HK-2 (cell line): Measurements from ENCODE around the gene NUAK1.
A peak's percentile ranks its signal among the peaks of the same experiment; 100 is the strongest.

Experiments used
- DNase-seq: peaks from one replicate; pipeline ENCODE4 v3.0.0-alpha.2; 2018; ENCODE audit not compliant: unreplicated experiment

Gene NUAK1

DNA sequence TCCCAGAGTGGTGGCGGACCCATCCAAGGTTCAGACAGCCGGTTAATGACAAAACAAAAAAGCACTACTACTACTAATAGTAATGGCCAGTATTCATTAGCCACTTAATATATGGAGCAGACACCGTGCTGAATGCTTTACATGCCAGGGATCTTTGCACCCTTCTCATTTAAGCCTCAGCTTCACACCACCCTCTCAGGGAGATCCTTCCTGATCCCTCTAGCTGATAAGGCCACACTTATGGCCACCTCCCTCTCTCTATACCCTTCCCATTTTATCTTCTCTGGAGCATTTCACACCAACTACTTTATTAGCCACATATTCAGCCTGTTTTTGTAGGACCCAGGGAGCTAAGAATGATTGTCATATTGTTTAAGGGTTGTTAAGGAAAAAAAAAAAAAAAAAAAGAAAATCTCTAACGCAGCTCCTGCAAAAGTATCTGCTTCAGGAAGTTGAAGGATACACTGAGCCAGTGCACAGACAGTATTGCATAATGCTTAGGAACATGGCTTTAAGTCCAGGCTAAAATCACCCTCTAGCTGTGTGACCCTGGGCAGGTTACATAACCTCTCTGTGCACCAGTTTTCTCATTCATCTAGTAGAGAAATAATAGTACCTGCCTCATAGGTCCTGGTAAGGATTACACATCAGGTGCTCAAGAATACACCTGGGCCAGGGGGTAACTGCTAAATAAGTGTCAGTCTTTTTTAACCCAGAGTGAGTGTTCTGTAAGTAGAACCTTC is 29.4 kb downstream of the NUAK1 start:
- no peak for DNase-seq

DNA sequence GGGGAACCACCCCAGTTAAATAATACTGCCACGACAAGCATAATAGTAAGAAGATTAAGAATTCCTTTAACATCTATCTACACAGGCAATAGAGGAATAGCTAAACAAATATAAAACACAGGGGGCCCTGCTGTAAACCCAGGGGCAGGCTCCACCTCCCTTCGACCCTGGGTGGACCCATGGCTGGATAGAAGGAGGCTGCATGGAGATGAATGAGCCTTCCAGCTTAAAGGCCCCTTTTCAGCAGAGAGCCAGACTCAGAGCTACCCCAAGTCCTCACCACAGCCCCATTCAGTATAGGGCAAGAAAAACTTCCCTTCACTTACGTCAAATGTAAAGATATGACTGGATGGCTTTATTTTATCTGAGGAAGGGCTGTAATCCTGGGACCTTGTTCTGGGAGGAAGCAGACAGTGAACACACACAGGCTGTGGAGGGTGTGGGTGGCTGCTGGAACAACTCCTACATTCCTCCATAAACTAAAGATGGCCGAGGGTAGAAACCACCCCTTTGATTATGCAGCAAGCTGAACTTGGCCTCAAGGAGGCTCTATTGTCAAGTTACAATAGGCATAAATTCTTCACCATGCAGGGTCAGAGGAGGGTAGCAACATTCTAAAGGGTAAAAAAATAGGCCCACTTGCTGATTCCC is 30.4 kb downstream of the NUAK1 start:
- no peak for DNase-seq

DNA sequence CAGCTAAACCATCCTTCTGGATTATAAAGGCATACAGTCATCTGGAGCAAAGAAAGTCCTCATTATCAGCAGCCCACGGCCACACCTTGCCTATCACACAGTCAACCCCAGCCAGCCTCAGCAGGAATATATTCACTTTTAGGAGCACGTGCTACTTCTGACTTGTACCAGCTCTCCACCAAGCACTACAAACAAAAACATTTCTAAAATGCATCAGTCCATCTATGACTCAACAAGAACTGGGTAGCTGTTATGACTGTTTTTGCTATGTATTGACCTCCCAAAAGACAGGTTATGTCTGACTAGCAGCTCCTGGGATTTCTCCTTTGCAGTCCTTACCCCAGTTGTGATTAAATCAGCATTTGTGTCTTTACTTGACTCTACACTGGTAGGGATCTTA is 31.2 kb downstream of the NUAK1 start:
- no peak for DNase-seq

DNA sequence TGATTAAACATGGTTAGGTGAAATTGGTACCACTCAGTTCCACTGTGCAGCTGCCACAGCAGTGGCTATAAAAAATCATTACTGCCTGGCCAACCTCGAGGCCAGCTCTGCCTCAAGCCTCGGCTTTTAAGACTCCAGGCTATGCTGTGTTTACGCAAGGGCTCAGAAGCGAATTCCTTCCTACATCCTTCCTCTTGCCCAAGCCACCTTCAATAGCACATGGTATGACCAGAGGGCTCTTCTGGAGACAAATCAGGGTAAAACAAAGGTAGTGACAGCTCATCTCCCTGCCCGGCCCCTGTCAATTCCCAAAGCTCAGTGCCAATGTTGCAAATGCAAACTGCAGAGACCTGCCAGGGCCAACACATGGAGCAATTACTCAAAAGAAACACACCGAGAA is 31.9 kb downstream of the NUAK1 start:
- DNase-seq = no peak

DNA sequence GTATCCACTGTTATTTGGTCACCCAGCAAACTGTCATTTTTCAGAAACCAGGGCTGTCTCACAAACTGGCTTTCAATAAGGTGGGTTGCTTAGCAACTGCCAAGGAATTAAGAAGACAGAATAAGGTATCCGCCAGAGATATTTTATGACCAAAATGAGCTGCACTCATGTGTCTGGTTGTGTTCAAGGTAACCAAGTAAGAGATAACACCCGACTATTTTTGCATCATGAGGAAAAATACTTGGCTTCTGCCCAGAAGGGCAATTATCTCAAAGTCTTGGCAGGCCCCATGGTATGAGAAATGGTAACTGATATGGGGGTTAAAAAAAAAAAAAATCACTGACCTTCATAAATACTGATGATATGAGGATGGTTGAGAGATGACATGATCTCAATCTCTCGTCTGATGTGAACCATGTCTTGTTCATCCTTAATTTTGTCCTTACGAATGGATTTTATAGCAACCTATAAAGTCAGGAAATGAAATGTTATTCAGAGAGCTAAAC is 32.6 kb downstream of the NUAK1 start:
- no peak for DNase-seq

DNA sequence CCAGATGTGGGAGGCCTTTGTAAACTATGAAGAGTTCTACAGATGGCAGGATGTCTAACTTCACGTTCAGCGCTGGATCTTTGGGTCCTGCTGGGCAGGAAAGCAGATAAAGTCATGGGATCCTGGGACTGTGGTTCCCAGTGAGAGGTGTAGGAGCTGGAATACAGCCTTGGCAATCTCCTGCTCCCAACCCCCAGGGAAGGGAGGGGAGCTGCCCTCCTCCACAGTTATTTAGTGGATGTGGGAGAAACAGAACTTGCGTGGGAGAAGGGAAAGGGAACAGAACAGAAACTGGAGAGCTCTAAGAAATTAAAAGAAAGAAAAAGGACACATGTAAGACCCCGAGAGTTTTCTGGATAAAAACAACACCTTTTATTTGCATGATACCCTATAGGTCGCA is 37.0 kb downstream of the NUAK1 start:
- no peak for DNase-seq

DNA sequence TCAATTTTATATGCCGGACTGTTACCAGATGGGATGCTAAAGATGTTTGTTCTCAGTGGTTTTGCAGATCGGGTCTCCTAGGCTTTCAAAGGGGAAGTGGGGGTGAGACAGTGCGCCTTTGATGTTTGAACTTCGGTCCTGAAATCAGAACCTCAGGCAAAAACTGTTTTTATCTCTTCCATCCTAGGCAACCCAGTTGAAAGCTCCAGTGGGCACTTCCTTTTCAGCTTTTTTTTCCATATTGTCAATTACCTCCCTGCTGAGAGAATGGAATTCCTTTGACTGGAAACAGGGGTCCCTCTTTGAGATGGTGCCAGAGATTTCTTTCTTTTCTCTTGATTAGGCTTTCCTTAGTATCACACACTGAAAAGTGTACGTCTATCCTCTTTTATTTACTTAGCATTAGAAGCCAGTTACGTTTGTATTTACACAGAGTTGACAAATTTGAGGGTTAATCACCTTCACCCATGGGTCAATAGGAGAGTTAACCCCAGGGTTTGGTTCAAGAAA is 40.0 kb downstream of the NUAK1 start:
- DNase-seq = no peak

DNA sequence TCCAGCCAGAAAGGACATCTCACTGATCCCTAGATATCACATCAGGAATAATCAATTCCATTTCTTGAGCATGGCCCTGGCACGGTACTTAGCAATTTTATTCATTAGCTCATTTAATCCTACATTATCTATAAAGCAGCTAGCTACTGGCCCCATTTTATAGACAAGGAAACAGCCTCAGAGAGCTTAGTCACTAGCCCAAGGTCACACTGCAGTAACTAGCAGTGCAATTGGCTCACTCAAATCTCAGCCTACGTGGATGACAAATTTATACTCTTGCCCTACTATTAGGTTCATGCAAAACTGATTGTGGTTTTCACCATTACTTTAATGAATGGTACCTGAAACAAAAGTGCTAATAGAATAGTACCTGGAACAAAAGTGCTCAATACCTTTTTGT is 41.7 kb downstream of the NUAK1 start:
- DNase-seq = no peak

DNA sequence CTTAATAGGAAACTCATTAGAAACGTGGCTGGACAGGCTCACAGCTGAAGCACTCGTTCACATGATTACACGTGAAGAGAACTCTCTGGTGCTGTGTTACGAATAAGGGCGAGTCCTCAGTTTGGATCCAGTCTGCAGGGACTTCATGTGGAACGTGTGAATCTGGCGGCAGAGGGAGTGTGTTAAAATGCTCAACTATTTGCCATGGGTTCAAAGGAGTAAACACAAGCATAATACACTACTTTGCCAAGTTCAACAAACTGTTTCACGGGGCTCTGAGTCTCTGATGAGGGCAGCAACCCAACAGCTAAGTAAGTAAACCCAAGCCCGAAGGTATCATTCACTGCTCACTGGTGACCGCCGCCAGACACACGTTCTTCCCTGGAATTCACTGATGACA is 42.4 kb downstream of the NUAK1 start:
- DNase-seq = no peak

DNA sequence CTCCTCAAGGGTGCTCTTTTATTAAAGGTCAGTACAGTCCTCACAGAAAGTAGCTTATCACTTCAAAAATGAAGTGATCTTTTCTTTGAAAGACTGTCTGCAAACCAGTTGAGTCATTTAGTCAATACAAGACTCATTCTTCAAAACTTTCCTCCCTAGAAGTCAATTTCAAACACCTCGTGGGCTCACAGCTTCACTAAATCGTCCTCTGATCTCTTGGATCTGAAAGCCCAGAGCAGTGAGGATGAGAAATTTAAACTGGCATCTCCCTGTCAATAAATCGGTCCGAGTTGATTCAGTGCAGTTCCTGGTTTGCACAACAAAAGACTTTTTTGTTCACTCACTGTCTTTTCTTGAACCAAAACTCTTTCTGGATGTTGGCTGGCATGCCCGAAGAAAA is 44.5 kb downstream of the NUAK1 start:
- DNase-seq = no peak

DNA sequence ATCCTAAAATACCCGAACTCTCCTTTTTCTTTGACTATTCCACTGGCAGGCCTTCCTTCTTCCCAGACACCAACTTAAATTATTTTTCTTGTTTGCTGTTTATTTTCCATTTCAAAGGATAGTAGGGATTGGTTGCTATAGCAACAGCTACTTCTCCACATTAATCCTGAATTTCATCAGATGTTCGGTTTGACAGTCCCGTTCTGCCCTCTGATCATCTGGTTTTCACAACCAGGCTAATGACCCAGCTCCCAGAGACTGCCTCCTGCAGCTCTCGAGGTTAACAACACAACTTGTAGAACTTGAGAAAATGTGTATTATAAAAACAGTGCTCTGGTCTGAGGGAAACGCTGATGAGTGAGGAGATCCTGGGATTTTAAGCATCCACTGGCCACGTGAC is 45.5 kb downstream of the NUAK1 start:
- no peak for DNase-seq

DNA sequence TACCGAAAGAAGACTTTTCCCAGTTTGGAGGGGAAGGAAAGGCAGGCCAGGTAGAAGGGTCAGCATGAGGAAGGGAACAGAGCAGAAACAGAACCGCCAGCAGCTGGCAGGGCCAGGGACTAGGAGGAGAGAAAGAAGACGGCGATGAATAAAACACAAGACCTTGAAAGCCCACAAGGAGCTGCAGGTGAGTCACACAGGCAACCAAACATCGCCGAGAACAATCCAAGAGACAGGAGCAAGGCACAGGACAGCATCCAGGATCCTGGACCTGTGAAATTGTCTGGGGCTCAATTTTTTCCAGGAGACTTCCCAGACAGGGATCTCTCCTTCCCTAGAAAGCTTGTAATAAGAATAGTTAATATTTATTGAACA is 47.3 kb downstream of the NUAK1 start:
- no peak for DNase-seq

DNA sequence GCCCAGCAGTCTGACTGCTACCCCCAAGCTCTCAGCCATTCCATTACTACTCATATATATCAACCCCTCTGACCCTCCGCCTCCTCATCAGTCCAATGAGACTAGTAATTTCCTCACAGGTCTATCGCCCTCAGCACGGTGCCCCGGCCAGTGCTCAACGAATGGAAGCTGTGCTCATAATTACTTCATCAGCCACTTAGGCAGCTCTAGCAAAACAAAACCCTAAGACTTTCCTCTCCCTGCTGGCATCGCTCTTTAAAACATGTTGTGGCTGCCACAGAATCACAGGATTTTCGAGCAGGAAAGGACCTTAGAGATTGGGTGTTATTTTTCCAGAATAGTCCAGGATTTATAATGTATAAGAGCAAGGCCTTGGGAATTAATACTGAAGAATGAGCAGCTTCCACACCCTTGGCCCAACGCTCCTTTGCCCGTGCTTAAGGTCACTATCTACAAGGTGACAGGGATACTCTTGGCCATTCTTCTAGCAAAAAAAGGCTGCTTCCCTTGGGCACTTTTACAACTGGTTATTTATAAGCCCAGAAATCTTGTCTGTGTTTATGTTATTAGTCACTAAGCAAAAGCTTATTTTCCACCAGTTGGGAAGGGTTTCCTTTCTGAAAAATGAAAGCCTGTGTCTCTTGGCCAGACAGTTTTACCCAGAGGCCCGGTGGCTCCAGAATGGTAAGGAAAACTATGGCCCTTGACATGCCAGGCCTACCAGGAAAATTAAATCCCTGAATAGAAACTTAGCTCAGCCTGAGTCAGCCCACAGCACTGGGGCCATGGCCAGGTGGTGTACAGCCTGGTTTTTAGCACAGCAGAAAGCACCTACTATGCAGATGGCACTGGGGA is 47.9 kb downstream of the NUAK1 start:
- DNase-seq = no peak

DNA sequence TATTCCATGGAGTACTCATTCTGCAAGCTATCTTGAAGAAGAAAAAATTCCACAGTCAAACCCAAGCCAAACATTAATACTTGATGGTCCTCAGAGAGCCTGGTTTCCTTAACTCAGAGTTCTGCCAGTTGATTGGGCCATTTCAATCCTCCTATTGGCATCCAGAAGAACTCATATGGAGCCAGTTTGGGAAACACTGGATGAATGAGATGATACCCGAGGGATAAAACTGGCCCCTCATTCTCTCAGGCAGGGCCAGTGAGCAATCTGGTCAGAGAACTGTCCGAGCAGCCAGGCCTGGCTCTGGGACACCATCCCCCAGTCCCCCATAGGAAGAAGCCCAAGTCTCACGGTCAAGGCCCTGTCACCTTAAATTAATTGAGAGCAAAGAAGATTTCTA is 48.8 kb downstream of the NUAK1 start:
- DNase-seq = no peak

DNA sequence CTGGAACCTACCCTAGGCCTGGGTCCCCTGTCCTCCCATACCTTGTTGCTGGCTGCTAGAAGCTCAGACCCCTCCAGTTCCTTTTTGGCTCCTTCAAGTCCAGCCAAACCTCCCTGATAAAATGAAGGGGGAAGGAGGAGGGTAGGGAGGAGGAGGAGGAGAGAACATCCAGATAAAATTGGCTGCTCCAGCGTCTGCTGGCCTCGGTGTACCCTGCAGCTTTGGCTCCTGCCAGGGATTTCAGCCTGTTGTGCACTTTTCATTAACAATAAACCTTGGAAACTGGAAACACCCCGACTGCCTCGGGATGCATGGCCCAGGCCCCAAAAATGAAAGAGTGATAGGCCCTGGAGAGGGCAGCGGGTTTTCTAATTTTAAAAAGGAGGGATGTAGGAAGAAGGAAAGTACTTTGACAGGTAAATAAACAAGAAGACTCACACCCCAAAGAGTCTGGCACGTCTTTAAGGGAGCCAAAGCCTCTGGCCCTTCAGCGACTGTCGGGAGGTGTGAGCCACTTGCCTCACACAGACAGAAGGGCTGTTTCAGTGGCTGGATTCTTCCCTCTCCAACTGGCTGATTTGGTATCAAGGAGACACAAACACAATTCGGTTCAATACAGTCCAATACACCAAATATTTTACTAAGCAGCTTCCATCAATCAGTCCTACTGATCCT is 49.8 kb downstream of the NUAK1 start:
- no peak for DNase-seq

DNA sequence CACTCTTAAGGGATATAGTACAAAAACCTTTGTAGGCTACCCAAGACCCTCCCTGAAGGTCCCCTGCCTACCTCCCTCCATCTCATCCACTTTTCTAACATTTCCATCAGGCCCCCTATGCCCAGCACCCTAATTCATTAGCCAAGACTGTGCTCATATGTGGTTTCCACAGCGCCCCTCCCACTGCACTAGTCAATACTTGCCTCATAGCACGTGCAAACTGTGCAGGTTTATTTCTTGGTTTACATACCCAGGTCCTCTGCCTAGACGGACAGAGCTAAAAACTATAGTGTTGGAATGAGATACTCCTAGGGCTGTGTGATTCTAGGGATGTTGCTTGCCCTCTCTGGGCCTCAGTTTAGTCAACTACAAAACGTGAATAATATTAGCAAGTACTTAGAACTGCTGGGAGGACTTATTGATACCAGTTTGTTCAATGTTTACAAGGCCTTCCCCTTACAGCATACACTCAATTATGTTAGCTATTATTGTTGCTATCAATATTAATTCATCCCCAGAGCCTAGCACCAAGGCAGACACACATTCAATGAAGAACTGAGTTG is 50.4 kb downstream of the NUAK1 start:
- no peak for DNase-seq

DNA sequence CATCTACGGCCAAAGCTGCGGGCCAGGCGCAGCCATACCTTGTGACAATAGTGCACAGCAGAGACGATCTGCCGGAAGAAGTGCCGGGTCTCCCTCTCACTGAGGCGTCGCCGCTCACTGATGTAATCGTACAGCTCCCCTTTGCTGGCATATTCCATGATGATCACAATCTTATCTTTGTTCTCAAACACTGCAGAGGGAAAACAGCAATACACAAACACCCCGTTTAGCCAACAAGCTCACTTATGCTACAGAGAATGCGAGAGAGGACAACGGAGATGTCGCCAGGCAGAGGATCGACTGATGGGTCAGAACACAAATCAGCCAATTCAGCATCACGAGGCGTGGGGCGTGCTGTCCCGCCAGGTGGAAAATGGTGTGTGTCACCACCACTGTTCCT is 52.1 kb downstream of the NUAK1 start:
- no peak for DNase-seq

DNA sequence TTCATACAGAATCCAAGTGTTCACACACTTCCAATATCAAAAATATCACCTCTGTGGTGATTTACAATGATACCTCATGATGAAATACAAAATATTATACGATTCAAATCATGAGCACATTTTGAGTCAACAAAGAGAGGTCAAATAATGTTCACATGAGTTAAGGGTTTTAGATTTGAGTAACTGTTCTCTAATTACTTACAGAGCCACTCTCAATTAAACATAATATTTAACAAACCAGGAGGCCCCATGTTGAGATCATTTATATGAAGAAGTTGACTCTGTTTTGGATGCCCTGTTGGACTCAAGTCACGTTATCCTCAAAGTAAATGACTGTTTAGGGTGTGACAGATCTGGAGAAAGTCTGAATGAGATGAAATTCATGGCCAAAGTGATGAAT is 53.5 kb downstream of the NUAK1 start:
- no peak for DNase-seq

DNA sequence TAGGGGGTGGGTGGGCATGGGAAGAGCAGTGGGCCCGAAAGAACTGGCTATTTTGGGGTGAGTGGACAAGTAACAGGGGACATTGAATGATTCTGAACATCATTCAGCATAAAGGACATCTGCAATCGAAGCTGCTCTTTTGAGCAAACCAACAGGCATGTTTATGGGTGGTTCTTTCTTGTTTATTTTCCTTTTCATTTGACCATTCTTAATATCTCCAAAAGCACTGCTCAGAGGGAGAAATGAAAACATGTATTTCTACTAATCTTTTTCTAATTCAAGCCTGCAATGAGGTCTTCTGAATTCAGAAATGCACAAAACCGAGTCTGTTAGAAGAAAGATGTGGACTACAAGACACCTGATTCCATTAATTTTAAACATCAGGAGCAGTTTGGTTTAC is 54.0 kb downstream of the NUAK1 start:
- DNase-seq = no peak

DNA sequence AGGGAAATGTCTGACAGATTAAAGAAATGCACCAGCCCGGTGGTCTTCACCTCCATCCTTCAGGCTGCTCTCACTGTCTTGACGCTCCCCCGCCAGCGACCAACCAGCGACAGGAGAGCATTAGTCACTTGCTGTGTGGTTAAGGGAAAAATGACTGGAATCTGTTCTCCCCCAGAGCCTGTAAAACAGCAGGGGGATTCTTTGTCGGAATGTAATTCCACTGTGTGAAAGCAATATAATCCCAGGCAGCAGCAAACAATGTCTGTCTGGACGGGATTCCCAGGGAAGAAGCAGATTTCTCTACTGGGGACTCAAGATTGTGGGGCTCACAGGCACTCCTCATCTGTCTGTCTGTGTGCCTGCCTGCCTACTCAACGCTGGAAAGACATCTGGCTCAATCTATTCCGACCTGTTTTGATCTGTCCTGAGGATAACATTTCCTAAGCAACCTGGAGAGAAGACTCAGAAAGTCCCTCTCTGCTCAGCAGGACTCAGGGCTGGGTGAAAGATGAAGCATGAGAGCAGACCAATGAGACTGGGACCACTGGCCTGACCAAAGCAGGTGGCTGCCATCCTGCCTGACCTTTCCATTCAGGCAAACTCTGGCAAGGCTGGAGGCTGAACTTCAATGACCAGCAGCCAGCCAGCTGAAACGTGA is 54.6 kb downstream of the NUAK1 start:
- DNase-seq = peak; percentile 72
